Loucy (cell line): ENCODE measurements around the gene MUCL1.

ENCODE experiments used
- CTCF ChIP-seq: fragments of 200-600 bp; sonication (generic); conservative IDR thresholded peaks from 2 replicates; pipeline ENCODE4 v1.5.1; 2014; ENCODE audit warnings: mild to moderate bottlenecking, antibody characterized with exemption, low read length
- EZH2phosphoT487 ChIP-seq: fragments of 200-600 bp; IDR thresholded peaks from 2 replicates; pipeline ENCODE4 v1.6.1; 2018; ENCODE audit warnings: antibody characterized with exemption, mild to moderate bottlenecking, moderate library complexity, borderline replicate concordance

DNA sequence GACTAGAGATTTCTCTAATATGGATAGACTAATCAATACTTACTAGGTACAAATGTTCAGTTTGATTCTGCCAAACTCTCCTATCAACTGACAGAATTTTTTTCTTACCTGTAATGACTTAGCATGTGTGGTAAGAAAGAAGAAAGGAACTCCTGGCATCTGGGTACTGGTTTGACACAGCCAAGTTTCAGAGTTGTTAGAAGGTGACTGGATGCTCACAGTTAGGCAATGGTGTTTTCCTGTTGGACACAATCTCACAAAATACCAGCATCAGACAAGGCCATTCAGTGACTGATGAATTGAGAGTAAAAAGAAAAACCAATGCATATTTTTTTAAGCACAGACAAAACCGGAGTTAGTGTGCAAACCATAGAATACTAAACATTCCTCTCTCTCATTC, 4.2 kb downstream of the MUCL1 start:
- TF ChIP-seq CTCF, result no peak
- TF ChIP-seq EZH2phosphoT487, result no peak
